GM12865 (cell line): ENCODE measurements around the gene TRIM65.
"Not testable (repeated sequence)": the region's sequence is repeated elsewhere in the genome, so short reads cannot be mapped to it uniquely, and the experiment has no call there.

Experiments
- DNase-seq: peaks from one replicate; pipeline ENCODE4 v3.0.0; 2010; ENCODE audit warnings: low read depth
- H3K4me3 ChIP-seq: 2 replicates; pipeline ENCODE4 v1.5.1; 2011; ENCODE audit warnings: mild to moderate bottlenecking, low read depth, low read length, control low read depth
- TF ChIP-seq, protein P1 (sequence below): IDR thresholded peaks from 2 replicates; pipeline ENCODE4 v1.5.1; 2011; ENCODE audit warnings: low read length, control low read depth, low read depth, inconsistent platforms; ENCODE audit not compliant: insufficient read depth; ENCODE audit errors: missing control alignments

Gene TRIM65

GRCh38 chr17:75891605-75892555, 4.9 kb downstream of the TRIM65 start:
- TF ChIP-seq, protein P1, sequence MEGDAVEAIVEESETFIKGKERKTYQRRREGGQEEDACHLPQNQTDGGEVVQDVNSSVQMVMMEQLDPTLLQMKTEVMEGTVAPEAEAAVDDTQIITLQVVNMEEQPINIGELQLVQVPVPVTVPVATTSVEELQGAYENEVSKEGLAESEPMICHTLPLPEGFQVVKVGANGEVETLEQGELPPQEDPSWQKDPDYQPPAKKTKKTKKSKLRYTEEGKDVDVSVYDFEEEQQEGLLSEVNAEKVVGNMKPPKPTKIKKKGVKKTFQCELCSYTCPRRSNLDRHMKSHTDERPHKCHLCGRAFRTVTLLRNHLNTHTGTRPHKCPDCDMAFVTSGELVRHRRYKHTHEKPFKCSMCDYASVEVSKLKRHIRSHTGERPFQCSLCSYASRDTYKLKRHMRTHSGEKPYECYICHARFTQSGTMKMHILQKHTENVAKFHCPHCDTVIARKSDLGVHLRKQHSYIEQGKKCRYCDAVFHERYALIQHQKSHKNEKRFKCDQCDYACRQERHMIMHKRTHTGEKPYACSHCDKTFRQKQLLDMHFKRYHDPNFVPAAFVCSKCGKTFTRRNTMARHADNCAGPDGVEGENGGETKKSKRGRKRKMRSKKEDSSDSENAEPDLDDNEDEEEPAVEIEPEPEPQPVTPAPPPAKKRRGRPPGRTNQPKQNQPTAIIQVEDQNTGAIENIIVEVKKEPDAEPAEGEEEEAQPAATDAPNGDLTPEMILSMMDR = no peak
- no peak overlapping the region for H3K4me3 ChIP-seq
- no peak for DNase-seq

DNA sequence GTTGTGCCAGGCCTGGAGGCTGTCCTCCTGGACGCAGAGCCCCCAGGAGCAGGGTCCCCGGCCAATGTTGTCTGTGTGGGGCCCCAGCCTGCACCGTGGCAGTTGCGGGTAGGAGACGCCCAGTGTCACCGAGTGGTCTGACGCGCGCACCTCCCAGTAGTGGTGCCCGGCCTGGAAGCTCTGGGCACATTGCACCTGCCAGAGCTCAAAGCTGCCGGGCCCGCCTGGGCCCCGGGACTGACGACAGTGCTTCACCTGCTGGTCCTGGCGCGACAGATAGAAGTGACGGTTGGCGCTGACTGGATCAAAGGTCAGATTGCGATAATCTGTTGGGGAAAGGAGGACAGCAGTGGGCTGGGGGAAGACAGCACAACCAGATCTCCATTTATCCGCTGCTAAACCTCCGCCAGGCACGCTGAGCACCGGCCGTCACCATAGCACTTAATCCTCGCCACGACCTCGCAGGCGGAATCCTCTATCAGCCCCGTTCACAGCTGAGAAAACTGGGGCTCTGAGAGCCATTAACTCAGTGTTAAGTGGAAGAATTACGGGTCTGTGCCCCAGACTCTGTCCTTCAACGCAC, 5.6 kb downstream of the TRIM65 start:
- TF ChIP-seq, protein P1 = no peak
- H3K4me3 ChIP-seq = no peak overlapping the region
- DNase-seq = no peak

GRCh38 chr17:75889454-75889853, 7.3 kb downstream of the TRIM65 start:
- TF ChIP-seq, protein P1 = no peak
- no peak for DNase-seq
- H3K4me3 ChIP-seq = no peak overlapping the region

GRCh38 chr17:75888484-75888883, 8.3 kb downstream of the TRIM65 start:
- H3K4me3 ChIP-seq = no peak overlapping the region
- TF ChIP-seq, protein P1 = no peak
- no peak for DNase-seq

DNA sequence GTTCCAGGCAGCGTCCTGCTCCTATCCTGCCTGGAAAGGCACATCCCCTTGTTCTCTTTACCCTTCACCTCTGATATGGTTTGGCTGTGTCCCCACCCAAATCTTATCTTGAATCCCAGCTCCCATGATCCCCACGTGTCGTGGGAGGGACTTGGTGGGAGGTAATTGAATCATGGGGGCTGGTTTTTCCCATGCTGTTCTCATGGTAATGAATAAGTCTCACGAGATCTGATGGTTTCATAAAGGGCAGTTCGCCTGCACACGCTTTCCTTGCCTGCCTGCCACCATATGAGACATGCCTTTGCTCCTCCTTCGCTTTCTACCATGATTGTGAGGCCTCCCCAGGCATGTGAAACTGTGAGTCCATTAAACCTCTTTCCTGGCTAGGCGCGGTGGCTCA, 10.9 kb downstream of the TRIM65 start:
- not testable (repeated sequence) for H3K4me3 ChIP-seq, DNase-seq

DNA sequence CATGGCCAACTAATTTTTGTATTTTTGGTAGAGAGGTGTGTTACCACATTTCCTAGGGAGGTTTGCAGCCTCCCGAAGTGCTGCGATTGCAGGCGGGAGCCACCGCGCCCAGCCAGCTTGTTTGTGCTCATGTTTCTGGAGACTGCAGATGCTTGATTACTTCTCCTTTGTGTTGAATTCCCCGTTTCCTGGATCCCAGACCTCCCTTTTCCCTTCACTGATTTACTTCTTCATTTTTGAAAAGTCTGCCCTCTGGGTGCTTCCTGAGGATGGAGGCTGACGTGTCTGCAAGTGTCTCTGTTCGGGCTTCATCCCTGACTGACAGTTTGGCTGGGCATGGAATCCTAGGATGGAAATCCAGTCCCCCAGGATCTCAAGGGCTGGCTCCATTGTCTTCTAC, 11.3 kb downstream of the TRIM65 start:
- no peak overlapping the region for H3K4me3 ChIP-seq
- TF ChIP-seq, protein P1 = no peak
- no peak for DNase-seq

- no peak overlapping the region for H3K4me3 ChIP-seq
- TF ChIP-seq, protein P1 = no peak
- DNase-seq = no peak
Measured at GRCh38 chr17:75881678-75882454, 14.9 kb downstream of the TRIM65 start.
